Spleen (tissue), 7 donors: ENCODE measurements around the gene TNK2.
A peak's percentile ranks its signal among the peaks of the same experiment; 100 is the strongest.

Experiments used
- POLR2A ChIP-seq, 3 donors: fragments of 450-650 bp; IDR thresholded peaks; one replicate each; pipeline ENCODE4 v1.5.1; 2017; ENCODE audit warnings: antibody characterized with exemption in 3 of 3, mild to moderate bottlenecking in 1 of 3
- POLR2AphosphoS5 ChIP-seq, 3 donors: sonication (generic); formaldehyde crosslinking; IDR thresholded peaks; one replicate each; pipeline ENCODE4 v1.5.1; 2017; ENCODE audit warnings: antibody characterized with exemption in 3 of 3
- TF ChIP-seq, protein P1 (sequence below), 11 experiments: fragments of 200-600 bp in 7 of 11; fragments of 450-650 bp in 4 of 11; sonication (generic) in 4 of 11; IDR thresholded peaks in 8 of 11; conservative IDR thresholded peaks in 3 of 11; 1 replicate in 7 of 11; 2 replicates in 4 of 11; pipeline versions ENCODE4 v1.4.0 to v1.8.0; 2016 to 2021; ENCODE audit warnings: antibody characterized with exemption in 11 of 11, inconsistent platforms in 4 of 11, mild to moderate bottlenecking in 1 of 11
- donor health status: DM: no; HTN: no; CAD: no; lungs with moderate emphysema.
- donor health status: DM: no; HTN: no; CAD: no.
- donor health status: DM: no; HTN: no; CAD: no.

DNA sequence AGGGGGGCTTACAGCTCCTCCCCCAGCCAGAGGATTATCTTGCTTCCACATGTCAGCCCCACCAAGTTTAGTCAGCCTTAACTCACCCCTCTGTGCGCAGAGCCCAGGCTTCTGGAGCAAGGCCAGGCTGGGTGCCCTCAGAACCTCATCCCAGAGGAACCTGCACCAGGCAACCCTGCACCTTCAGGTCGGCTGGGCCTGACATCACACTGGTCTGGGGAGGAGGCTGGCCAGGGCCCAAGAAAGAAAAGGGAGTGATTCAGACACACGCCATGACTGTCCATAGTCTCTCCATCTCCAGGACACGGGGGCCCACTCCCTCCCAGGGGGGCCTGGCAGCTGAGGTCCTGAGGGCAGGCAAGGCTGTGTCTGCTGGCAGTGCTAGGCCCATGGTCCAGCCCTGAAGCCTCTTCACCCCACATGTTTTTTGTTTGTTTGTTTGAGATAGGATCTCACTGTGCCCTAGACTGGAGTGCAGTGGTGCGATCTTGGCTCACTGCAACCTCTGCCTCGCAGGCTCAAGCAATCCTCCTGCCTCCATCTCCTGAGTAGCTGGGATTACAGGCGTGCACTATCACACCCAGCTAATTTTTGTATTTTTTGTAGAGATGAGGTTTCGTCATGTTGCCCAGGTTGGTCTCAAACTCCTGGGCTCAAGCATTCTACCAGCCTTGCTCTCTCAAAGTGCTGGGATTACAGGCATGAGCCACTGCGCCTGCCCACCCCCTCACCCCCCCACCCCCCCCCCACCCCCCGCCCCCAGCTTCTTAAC is 11.1 kb downstream of the TNK2 start:
- TF ChIP-seq, protein P1, sequence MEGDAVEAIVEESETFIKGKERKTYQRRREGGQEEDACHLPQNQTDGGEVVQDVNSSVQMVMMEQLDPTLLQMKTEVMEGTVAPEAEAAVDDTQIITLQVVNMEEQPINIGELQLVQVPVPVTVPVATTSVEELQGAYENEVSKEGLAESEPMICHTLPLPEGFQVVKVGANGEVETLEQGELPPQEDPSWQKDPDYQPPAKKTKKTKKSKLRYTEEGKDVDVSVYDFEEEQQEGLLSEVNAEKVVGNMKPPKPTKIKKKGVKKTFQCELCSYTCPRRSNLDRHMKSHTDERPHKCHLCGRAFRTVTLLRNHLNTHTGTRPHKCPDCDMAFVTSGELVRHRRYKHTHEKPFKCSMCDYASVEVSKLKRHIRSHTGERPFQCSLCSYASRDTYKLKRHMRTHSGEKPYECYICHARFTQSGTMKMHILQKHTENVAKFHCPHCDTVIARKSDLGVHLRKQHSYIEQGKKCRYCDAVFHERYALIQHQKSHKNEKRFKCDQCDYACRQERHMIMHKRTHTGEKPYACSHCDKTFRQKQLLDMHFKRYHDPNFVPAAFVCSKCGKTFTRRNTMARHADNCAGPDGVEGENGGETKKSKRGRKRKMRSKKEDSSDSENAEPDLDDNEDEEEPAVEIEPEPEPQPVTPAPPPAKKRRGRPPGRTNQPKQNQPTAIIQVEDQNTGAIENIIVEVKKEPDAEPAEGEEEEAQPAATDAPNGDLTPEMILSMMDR (IDR thresholded peaks at IDR 0.05 in 8 of 11, conservative IDR thresholded peaks at IDR 0.05 in 3 of 11), result no peak
- no peak for TF ChIP-seq POLR2A (IDR thresholded peaks at IDR 0.05)
- TF ChIP-seq POLR2AphosphoS5 (IDR thresholded peaks at IDR 0.05), result peak in 2 of 3 donors; percentile 20 to 22
